LNCaP clone FGC (cell line): ENCODE results near the gene LYPD8.

ENCODE experiments used
- DNase-seq: peaks from one replicate; pipeline ENCODE4 v3.0.0-alpha.2; 2011; ENCODE audit warnings: low read depth
- H3K4me3 ChIP-seq: 2 replicates; pipeline ENCODE4 v1.5.1; 2011; ENCODE audit warnings: mild to moderate bottlenecking, low read depth, low read length, control low read depth
- TF ChIP-seq, protein P1 (sequence below): IDR thresholded peaks from 2 replicates; pipeline ENCODE4 v1.5.1; 2012; ENCODE audit warnings: mild to moderate bottlenecking; ENCODE audit not compliant: control insufficient read depth, insufficient read depth; ENCODE audit errors: extremely low read depth

Gene LYPD8

GRCh38 chr1:248751635-248752034, 3.9 kb downstream of the LYPD8 start:
- no peak overlapping the region for H3K4me3 ChIP-seq
- DNase-seq, result no peak
- TF ChIP-seq, protein P1, sequence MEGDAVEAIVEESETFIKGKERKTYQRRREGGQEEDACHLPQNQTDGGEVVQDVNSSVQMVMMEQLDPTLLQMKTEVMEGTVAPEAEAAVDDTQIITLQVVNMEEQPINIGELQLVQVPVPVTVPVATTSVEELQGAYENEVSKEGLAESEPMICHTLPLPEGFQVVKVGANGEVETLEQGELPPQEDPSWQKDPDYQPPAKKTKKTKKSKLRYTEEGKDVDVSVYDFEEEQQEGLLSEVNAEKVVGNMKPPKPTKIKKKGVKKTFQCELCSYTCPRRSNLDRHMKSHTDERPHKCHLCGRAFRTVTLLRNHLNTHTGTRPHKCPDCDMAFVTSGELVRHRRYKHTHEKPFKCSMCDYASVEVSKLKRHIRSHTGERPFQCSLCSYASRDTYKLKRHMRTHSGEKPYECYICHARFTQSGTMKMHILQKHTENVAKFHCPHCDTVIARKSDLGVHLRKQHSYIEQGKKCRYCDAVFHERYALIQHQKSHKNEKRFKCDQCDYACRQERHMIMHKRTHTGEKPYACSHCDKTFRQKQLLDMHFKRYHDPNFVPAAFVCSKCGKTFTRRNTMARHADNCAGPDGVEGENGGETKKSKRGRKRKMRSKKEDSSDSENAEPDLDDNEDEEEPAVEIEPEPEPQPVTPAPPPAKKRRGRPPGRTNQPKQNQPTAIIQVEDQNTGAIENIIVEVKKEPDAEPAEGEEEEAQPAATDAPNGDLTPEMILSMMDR, result no peak

- H3K4me3 ChIP-seq, result no peak overlapping the region
- TF ChIP-seq, protein P1, result no peak
- no peak for DNase-seq
Observed at GRCh38 chr1:248751142-248751541, 4.4 kb downstream of the LYPD8 start.

DNA sequence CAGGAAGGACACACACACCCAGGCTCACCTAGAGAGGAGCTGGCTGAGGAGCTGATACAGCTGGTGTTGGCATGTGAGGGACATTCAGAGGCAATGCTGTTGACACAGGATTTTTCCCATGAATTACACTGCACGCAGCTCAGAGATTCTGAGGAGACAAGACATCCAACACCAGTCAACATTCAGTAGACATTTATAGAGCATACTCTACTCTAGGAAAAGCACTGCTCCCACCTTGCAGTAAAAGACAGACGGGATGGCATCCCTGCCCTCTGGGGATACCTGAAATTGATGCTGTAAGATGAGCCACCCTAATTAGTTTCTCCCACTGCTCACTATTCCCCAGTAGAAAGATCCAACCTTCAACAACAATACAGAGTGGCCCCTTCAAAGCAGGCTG, 5.1 kb downstream of the LYPD8 start:
- DNase-seq, result no peak
- TF ChIP-seq, protein P1, result no peak
- H3K4me3 ChIP-seq, result no peak overlapping the region

DNA sequence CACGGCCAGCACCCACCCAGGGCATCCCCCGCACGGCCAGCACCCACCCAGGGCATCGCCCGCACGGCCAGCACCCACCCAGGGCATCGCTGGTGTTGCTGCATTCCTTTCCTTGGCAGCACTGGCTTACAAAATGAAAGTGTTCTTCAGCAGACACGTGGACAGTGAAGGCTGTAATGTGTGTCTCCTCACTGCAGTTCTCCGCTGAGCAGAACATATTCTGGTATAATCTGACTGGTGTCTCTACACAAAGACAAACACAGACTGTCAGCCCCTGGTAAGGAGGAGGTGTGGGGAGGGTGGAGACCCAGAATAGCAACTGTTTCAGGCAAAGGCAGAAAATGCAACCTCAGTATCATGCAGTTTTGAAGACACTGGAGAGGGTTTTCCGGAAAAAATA, 7.3 kb downstream of the LYPD8 start:
- no peak for DNase-seq
- no peak overlapping the region for H3K4me3 ChIP-seq
- TF ChIP-seq, protein P1, result no peak

GRCh38 chr1:248740876-248741275, 14.7 kb downstream of the LYPD8 start:
- H3K4me3 ChIP-seq, result no peak overlapping the region
- no peak for DNase-seq
- TF ChIP-seq, protein P1, result no peak

DNA sequence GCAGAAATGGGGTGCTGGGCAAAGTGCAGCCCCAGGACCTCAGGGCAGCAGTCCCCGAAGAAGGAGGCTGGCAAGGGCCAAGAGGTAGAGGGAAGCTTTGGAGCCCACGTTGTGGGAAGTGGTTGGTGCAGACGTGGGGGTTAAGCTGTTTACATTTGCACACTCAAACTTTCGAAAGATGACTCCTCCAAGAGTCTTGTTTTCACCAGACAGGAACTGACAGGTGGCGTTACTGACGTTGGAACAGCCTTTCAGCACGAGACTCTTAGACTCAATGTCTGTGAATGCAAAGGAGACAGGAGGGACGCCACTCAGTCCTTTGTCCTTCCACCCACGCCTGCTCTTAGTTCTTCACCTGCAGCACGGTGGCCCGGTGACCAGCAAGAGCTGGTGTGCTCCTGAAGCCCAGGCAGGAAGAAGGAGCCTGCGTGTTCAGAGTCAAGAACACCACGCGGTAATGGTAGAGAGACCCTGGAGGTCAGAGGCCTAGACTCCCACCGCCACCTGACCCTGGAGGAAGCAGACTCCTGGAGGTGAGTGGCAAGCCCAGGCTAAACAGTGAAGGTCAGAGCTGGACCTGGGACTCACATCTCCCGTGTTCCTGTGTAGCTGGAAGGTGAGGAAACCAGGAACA, 15.9 kb downstream of the LYPD8 start:
- TF ChIP-seq, protein P1, result no peak
- no peak overlapping the region for H3K4me3 ChIP-seq
- no peak for DNase-seq

GRCh38 chr1:248737457-248737856, 18.1 kb downstream of the LYPD8 start:
- no peak overlapping the region for H3K4me3 ChIP-seq
- DNase-seq, result no peak
- TF ChIP-seq, protein P1, result no peak
